Measurements from ENCODE around the gene C3orf18.
"Not testable (repeated sequence)": the region's sequence is repeated elsewhere in the genome, so short reads cannot be mapped to it uniquely, and the experiment has no call there.

C3orf18 gene

DNA sequence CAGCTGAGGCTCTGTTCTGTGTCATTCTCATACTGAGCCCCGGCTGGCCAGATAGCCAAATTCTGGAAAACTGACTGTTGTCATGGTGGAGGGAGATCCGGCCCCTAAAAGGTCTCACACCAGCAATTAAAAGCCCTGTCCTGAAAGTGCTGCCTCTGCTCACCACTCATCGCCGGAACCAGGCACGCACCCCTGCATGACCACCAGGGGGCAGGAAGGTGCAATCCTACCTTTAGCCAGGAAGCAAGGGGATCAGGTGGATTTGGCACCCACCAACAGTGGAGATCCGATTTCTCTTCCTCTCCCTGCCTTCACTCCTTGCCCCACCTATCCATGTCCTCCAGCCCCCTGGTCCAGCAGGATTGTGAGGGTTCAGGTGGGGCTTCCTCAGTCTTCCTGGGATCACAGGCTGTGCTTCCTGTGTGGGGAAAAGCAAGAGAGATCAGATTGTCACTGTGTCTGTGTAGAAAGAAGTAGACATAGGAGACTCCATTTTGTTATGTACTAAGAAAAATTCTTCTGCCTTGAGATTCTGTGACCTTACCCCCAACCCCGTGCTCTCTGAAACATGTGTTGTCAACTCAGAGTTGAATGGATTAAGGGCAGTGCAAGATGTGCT, 48.0 kb downstream of the C3orf18 start:
- no peak for DNase-seq

DNA sequence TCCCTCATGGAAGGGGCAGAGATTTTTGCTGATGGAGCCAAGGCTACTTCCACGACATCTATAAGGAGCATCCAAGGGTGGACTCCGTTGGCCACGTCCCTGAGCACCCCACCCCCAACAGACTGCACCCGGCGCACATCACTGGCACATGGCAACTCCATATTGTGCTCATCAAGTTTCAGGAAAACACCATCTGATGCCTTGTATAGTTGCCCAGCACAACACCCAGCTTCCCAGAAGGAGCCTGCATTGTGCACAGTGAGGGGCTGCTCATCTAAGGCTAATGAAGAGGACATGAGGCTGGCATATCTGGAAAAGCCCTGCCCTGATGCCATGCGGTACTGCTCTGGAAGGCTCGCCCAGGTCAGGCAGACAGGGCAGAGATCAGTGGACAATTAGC, 49.1 kb downstream of the C3orf18 start:
- no peak for DNase-seq

DNA sequence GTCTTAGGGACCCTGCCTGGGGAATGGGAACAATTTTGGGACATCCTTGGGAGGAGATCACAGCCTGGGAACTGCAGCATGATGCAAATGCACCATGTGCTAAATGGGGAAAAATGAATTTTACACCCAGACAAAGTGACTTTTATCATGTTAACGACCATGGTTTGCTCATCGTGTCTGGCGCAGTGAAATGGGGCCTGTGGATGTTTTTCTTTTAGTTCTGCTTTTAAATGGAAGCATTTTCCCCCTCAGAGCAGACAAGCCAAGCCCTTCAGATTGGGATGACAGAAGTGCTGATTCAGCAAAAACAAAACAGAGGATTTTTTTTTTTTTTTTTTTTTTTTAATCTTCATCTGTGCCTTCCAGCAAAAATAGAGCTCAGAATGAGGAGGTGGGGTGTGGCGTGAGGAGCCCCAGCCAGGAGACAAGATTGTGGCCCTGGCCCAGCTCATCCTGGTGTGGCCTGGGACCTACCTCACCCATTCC, 49.8 kb downstream of the C3orf18 start:
- no peak for DNase-seq

DNA sequence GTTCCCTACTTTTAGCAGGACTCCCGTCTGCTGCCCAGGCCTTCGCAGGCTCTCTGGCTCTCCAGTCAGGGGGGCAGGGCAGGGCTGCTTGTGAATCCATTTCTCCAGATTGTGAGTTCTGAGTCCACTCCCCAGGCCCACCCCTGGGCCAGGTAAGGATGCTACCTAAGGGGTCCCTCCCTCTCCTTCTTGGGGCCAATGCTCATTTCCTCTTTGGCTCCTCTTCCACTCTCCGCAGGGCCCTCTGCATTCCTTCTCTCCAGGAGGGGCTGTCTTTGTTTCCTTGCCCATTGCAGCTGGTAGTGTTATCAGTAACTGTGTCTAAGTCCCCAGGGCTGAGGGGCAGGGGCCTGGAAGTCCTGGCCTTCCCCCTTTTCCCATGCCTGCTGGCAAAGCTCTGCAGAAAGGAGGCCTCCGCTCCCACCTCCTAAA, 51.1 kb downstream of the C3orf18 start:
- no peak for DNase-seq

DNA sequence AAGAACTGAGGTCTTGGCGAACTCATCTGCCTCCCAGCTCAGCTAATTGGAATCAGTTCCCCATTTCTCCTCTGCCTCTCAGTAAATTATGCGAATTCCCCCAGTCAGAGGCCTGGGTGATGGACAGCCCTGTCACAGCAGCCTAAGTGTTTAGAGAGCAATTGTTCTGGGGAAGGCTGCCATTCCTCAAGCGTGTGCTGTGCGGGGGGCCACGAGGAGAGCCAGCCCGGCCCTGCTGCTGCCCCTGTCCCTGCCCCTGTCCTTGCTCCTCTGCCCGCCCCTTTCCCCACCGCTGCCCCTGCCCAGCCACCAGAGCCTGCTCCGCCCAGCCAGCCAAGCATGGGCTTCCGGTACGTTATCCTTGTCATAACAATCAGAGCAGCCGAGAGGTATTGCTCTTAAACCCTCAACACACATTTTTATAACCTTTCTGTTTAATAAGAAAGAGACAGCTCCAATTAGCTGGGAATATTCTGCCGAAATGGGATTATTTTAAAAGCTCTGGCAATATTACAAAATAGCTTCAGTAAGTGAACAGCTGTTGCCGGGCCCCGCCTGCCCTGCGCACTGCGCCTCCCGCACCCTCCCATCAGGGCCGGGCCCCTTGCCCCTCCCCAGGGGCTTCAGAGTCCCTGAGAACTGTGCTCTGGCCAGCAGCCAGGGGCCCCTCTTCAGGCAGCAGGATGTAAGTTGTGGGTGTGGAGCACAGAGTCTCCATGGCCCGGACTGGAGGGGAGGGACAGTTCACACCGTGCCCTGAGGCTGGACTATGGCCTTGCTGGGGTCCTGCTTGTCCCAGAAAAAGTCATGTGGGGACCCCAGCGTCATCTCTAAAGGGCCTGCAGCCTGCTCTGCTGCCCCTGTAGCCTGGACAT, 51.7 kb downstream of the C3orf18 start:
- DNase-seq: no peak

DNA sequence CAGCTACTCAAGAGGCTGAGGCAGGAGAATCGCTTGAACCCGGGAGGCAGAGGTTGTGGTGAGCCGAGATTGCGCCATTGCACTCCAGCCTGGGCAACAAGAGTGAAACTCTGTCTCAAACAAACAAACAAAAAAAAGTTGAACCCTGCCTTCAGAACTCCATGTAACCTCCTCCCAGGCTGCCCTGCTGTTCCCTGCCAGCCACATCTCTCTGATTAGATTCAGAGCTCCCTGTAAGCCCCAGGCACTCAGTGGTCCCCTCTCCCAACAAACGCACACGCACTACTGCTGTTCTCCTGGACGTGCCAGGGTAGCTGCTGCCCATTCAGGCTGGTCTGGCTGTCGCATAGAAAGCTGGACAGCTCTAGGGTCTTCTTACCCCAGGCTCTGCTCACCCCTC, 54.6 kb downstream of the C3orf18 start:
- DNase-seq: not testable (repeated sequence)

DNA sequence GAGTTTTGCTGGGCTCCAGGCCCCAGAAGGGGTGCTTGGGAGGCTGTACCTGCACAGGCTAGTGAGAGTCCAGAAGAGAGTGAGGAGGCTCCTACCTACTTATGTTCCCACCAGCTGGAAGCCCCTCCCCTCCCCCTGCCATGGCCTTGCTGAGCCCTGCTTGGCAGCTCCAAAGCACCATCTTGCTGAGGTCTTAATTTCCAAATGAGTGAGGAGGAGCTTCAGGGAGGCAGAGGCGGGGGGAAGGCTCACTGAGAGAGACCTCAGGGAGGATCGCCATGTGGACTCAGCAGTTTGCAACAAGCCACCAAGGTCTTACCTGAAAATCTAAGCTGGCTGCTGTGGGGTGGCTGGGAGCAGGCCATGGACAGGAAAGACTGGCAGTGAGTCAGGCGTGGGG, 55.4 kb downstream of the C3orf18 start:
- no peak for DNase-seq

DNA sequence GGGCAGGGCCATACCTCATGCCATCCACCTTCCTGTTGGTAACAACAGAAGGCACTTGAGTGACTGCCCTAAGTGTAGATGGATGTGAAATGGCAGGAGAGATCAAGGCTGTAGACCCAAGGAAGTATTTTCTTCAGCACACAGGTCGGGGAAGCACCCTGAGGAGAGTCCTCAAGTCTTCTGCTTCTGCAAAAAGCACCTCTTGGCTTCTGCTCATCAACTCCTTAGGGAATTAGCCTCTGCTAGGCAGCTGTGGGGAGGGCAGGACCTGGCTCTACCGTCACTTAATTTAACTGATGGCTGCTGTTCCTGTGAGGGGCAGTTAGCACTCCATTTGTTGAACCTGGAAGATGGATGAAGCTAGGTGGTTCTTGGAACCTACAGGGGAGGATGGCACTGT, 57.2 kb downstream of the C3orf18 start:
- no peak for DNase-seq

DNA sequence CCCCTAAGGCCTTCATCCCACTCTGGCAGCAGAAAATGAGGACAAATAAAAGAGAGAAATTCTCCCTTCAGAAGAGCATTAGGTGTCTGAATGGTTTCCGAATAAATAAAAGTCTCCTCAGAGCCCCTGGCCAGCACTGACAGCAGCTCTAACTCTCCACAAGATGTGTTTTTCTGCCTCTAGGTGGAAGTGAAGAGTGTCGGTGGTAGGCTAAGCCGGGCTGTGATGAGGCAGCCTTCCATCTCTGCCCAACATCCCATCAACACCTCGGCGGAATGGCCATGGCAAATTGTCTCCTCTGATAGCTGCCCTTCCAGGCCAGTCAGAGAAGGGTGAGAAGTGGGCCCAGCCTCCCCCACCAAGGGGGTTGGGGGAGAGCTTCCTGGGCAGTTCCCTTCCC, 57.8 kb downstream of the C3orf18 start:
- DNase-seq: no peak

DNA sequence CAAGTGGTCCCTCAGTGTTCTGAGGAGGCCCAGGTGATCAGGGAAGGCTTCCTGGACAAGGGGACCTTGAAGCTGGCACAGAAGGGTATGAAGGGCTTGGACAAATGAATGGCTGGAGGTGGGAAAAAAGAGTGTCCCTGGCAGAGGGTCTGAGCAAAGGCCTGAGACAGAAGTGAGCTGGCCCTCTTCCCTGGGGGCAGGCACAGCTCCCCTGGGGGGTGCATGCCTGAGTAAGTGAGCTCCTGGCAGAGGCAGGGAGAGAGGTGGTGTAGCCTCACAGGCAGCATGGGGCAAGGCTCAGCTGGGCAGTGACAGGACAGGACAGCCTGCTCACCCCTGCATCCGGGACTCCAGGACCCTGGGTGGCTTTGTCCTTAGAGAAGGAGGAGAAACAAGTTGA, 58.7 kb downstream of the C3orf18 start:
- no peak for DNase-seq
